Heart right ventricle (tissue), 16 donors: Measurements from ENCODE around the gene CAPZB. TPM values are rescaled to one million over a fixed set of nuclear protein-coding genes. Genes with fewer than 3 reads are reported as not detected.

Experiments
- ATAC-seq, 8 donors: fragments of 200-7000 bp; cut with Tn5 transposase; one replicate each; pipeline ENCODE4 v1.9.1; 2020; ENCODE audit warnings: mild to moderate bottlenecking in 8 of 8, moderate library complexity in 8 of 8, moderate number of reproducible peaks in 1 of 8
- DNase-seq, 2 donors: peaks; one replicate each; pipeline ENCODE4 v3.0.0-alpha.2; 2020
- H3K27ac ChIP-seq, 10 donors: fragments of 200-600 bp; sonication (generic) in 2 of 10; one replicate each; pipeline versions ENCODE4 v1.5.0 to v1.8.0; 2020 to 2022; ENCODE audit warnings: mild to moderate bottlenecking in 3 of 10
- H3K27me3 ChIP-seq, 7 donors: fragments of 200-600 bp; one replicate each; pipeline ENCODE4 v1.8.0; 2021 to 2022; ENCODE audit warnings: mild to moderate bottlenecking in 2 of 7
- H3K36me3 ChIP-seq, 9 donors: fragments of 200-600 bp; sonication (generic) in 1 of 9; one replicate each; pipeline versions ENCODE4 v1.5.0 to v1.8.0; 2020 to 2022; ENCODE audit warnings: mild to moderate bottlenecking in 2 of 9
- H3K4me1 ChIP-seq, 9 donors: fragments of 200-600 bp; sonication (generic) in 1 of 9; one replicate each; pipeline versions ENCODE4 v1.5.0 to v1.8.0; 2020 to 2022; ENCODE audit warnings: mild to moderate bottlenecking in 4 of 9
- H3K4me3 ChIP-seq, 10 donors: fragments of 200-600 bp; sonication (generic) in 2 of 10; one replicate each; pipeline versions ENCODE4 v1.5.0 to v1.8.0; 2020 to 2022; ENCODE audit warnings: mild to moderate bottlenecking in 7 of 10, moderate library complexity in 2 of 10
- H3K9me3 ChIP-seq, 11 donors: fragments of 200-600 bp in 10 of 11; sonication (generic) in 2 of 11; one replicate each; pipeline versions ENCODE4 v1.5.0 to v1.8.0; 2013 to 2022; ENCODE audit warnings: mild to moderate bottlenecking in 2 of 11, control low read depth in 1 of 11, moderate library complexity in 1 of 11
- WGBS, 2 donors: extraction: QIAGEN DNeasy Blood & Tissue Kit; methylation state at CpG; one replicate each; pipeline ENCODE4 v1.1.7; 2013; ENCODE audit warnings: inconsistent platforms in 1 of 2; 5-methylcytosine and 5-hydroxymethylcytosine counted together
- intact Hi-C, 10 donors: fragments of 100-400 bp; cut with DNase I; formaldehyde crosslinking; loops; one replicate each; pipeline versions ENCODE4 v1.11.1 to v1.14.2; 2022
- long read RNA-seq, 3 donors: library from polyadenylated mRNA; unstranded; transcript quantifications; one replicate each; pipeline ENCODE4 v2.0.0, GENCODE V29; 2020 to 2021
- polyA plus RNA-seq, 2 donors: library from polyadenylated mRNA; stranded (reverse); fragments of 200-250 nt; gene quantifications; one replicate each; pipeline ENCODE4 v1.2.3, GENCODE V29; 2013
- total RNA-seq, 10 donors: library from RNA; stranded (reverse); fragmentation: NEBNext Ultra II Directional in 3 of 10; extraction: Animal tissue kit (Norgen Biotek cat#: 25700) in 3 of 10; gene quantifications; one replicate each; pipeline versions ENCODE4 v1.2.1 to v1.2.4, GENCODE V29; 2021 to 2023
- TF ChIP-seq, protein P1 (sequence below), 9 donors: fragments of 200-600 bp; sonication (generic) in 2 of 9; IDR thresholded peaks; one replicate each; pipeline versions ENCODE4 v1.5.0 to v1.8.0; 2021 to 2022; ENCODE audit warnings: antibody characterized with exemption in 9 of 9, mild to moderate bottlenecking in 5 of 9, moderate library complexity in 1 of 9
- donor health status: Arrhythmogenic right ventricular cardiomyopathy.
- donor health status: ischemic (EF 13 %, LVEDD 7.1; RV severe dilation, severe dysfunction).
- donor health status: healthy with polysubstance abuse.
- donor health status: DM: no; HTN: yes; CAD: no.
- donor health status: DM: no; HTN: no; CAD: no.
- donor health status: ischemic (EF 25% LVEDD 6.9; RV normal size, moderate dysfunction).
- donor health status: ischemic (EF 25% LVEDD 5.7; RV mildly dilated, moderate dysfunction).
- donor health status: healthy.
- donor health status: DM: yes; HTN: yes; CAD: no.
- donor health status: Ischemic cardiomyopathy.
- donor health status: ischemic (EF 35%, LVEDD 5.7; RV mildly dilated, moderate dysfunction).
- donor health status: nonischemic (EF 11% LVEDD 7.7; RV severe dilation, severe dysfunction).
- donor health status: DM: yes; HTN: yes; CAD: no.
- donor health status: PGD.
- donor health status: ischemic (EF 29% LVEDD 5.4; RV normal size, mild dysfunction).
- donor health status: nonischemic (EF 23%, LVEDD 6.1; RV moderate dilation, normal function).

The CAPZB gene
- total RNA-seq = 100 to 1,000 TPM; 207 to 307 (median 228) TPM
- 100 to 1,000 TPM; 158 to 236 TPM for polyA plus RNA-seq
- long read RNA-seq, donor 1, transcript CAPZB-201 (9 exons, 858 nt) = minor isoform, 25 of 140 reads
- long read RNA-seq, donor 1, transcript CAPZB-203 (10 exons, 1,686 nt) = major isoform, 93 of 140 reads
- long read RNA-seq, donor 1, partial matches to known transcripts = 3 of 140 reads
- long read RNA-seq, donor 1, other reads (novel, unspliced or antisense) = 18 of 140 reads
- long read RNA-seq, donor 2, transcript CAPZB-203 (10 exons, 1,686 nt) = major isoform, 104 of 158 reads
- long read RNA-seq, donor 2, transcript CAPZB-201 (9 exons, 858 nt) = minor isoform, 15 of 158 reads
- long read RNA-seq, donor 2, partial matches to known transcripts = 12 of 158 reads
- long read RNA-seq, donor 2, other reads (novel, unspliced or antisense) = 24 of 158 reads
- long read RNA-seq, donor 3, transcript CAPZB-203 (10 exons, 1,686 nt) = major isoform, 308 of 487 reads
- long read RNA-seq, donor 3, transcript CAPZB-201 (9 exons, 858 nt) = minor isoform, 115 of 487 reads
- long read RNA-seq, donor 3, partial matches to known transcripts = 21 of 487 reads
- long read RNA-seq, donor 3, other reads (novel, unspliced or antisense) = 40 of 487 reads

GRCh38 chr1:19485362-19486187 is at the start of gene CAPZB:
CAPZB (minus strand) TSS chr1:19485539; CDS start chr1:19485438, 101 bp downstream.
- ATAC-seq = peak; percentile 88 to 94 (median 93)
- Histone ChIP-seq H3K4me1 (peaks cover 29 to 64% (median 60%) of the 10 kb centered on the region in 9 donors), H3K4me3 (peak within 1 kb of the TSS; percentile 79 to 100 (median 100)), H3K27me3 (no peaks in the 10 kb centered on the region), H3K27ac (peak within 1 kb of the TSS; percentile 94 to 100 (median 100)), H3K9me3 (no peaks in the 10 kb centered on the region), H3K36me3 (peaks cover 0 to 35% (median 0%) of the 10 kb centered on the region in 9 donors)
- TF ChIP-seq, protein P1, sequence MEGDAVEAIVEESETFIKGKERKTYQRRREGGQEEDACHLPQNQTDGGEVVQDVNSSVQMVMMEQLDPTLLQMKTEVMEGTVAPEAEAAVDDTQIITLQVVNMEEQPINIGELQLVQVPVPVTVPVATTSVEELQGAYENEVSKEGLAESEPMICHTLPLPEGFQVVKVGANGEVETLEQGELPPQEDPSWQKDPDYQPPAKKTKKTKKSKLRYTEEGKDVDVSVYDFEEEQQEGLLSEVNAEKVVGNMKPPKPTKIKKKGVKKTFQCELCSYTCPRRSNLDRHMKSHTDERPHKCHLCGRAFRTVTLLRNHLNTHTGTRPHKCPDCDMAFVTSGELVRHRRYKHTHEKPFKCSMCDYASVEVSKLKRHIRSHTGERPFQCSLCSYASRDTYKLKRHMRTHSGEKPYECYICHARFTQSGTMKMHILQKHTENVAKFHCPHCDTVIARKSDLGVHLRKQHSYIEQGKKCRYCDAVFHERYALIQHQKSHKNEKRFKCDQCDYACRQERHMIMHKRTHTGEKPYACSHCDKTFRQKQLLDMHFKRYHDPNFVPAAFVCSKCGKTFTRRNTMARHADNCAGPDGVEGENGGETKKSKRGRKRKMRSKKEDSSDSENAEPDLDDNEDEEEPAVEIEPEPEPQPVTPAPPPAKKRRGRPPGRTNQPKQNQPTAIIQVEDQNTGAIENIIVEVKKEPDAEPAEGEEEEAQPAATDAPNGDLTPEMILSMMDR (IDR thresholded peaks at IDR 0.05) = no peak
- 1% methylated on average over 48 to 105 of the region's 106 CpGs for WGBS, 2 donors
- intact Hi-C loops = loop anchor here (1.0 to 10.0 kb wide), 13 partner anchors 50 to 169 kb away; partner anchors contain the start of gene NBL1 (in 3 of the 10)
- DNase-seq = peak; percentile 96 to 97

DNA sequence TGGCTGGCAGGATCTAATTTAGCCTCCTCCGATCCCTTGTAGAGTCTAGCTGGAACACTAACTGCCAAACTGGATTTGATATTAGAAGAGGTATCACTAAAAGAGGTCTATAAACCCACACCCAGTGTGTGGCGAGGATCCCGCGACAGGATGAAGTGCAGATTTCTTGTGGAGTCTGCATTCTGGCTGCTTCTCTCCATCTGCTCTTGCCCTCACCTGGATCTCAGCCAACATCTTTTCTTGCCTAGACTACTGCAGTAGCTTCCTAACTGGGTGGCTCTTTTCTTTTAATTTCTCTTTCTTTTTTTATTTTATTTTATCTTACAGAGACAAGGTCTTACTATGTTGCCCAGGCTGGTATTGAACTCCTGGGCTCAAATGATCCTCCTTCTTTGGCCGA is 48.9 kb upstream of the CAPZB start:
- no peaks in the 10 kb centered on the region for H3K27me3 ChIP-seq
- TF ChIP-seq, protein P1 (IDR thresholded peaks at IDR 0.05) = no peak
- H3K4me3 ChIP-seq = no peak overlapping the region
- no peak for DNase-seq
- H3K4me1 ChIP-seq = peaks cover 0 to 32% (median 12%) of the 10 kb centered on the region in 9 donors
- peak overlapping the region in 5 of 10 donors; percentile 30 to 67 (median 37) for H3K27ac ChIP-seq
- ATAC-seq = no peak
- WGBS, 2 donors = 92 to 95% methylated on average over 5 of the region's 5 CpGs
- H3K9me3 ChIP-seq = peaks cover 0 to 25% (median 7%) of the 10 kb centered on the region in 11 donors
- H3K36me3 ChIP-seq = no peaks in the 10 kb centered on the region
- intact Hi-C loops = no loop called here

DNA sequence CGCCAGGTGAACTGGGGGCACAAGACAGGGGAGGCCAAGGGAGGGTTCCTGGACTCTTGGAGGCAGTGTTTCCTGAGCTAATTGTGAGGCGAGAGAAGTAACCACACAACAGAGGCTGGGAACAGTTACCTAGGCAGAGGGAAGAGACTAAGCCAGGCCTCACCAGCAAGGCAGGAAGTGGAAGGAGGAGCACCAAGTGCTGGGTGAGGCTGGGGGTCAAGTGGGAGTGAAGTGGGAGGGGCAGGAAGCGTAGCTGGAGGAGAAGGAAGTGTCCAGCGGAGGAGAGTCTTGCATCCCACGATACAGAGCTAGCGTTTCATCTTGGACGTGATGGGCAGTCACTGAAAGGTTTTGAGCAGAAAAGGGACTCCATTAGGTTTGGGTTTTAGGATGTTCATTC is 48.3 kb upstream of the CAPZB start:
- TF ChIP-seq, protein P1 (IDR thresholded peaks at IDR 0.05) = no peak
- ATAC-seq (peak; percentile 41 to 83 (median 74)), DNase-seq (peak; percentile 32 to 48)
- 65 to 73% methylated on average over 7 of the region's 7 CpGs for WGBS, 2 donors
- peaks cover 0 to 39% (median 16%) of the 10 kb centered on the region in 9 donors for H3K4me1 ChIP-seq
- intact Hi-C loops = no loop called here
- no peaks in the 10 kb centered on the region for H3K27me3 ChIP-seq
- no peaks in the 10 kb centered on the region for H3K36me3 ChIP-seq
- H3K27ac ChIP-seq = peak overlapping the region in 8 of 10 donors; percentile 9 to 67 (median 36)
- no peak overlapping the region for H3K4me3 ChIP-seq
- H3K9me3 ChIP-seq = peaks cover 0 to 25% (median 7%) of the 10 kb centered on the region in 11 donors

- Histone ChIP-seq H3K27me3 (no peaks in the 10 kb centered on the region), H3K36me3 (no peaks in the 10 kb centered on the region), H3K27ac (peak overlapping the region in 1 of 10 donors; percentile 41), H3K4me3 (no peak overlapping the region), H3K4me1 (peaks cover 0 to 42% (median 16%) of the 10 kb centered on the region in 9 donors), H3K9me3 (peaks cover 0 to 25% (median 7%) of the 10 kb centered on the region in 11 donors)
- DNase-seq (no peak), ATAC-seq (no peak)
- intact Hi-C loops = no loop called here
- 91 to 94% methylated on average over 4 of the region's 4 CpGs for WGBS, 2 donors
- TF ChIP-seq, protein P1 (IDR thresholded peaks at IDR 0.05) = no peak
Observed at GRCh38 chr1:19532519-19532918, 47.2 kb upstream of the CAPZB start.
